A673 (cell line): ENCODE results near the gene PLEKHS1. TPM values are rescaled to one million over a fixed set of nuclear protein-coding genes. Genes with fewer than 3 reads are reported as not detected.

Source experiments
- BruUV-seq: library from RNA; stranded (reverse); fragments of 400-500 nt; replicated peaks from 2 replicates; lab custom pipeline; 2021; lab: Mats Ljungman, UMichigan
- CTCF ChIA-PET: fragments of 300-600 bp; sonication (Branson Sonifier 250); formaldehyde crosslinking; loops from one replicate; lab custom pipeline; 2022; ENCODE audit warnings: antibody characterized with exemption; lab: Charles Lee
- POLR2A ChIA-PET: fragments of 300-600 bp; sonication (Branson Sonifier 250); formaldehyde crosslinking; loops from one replicate; lab custom pipeline; 2022; ENCODE audit warnings: antibody characterized with exemption; ENCODE audit not compliant: low non-redundant PET; lab: Charles Lee
- DNase-seq: peaks from one replicate; pipeline ENCODE4 v3.0.0-alpha.2; 2015; ENCODE audit warnings: low spot score
- H3K27ac ChIP-seq: fragments of 200-600 bp; sonication (generic); 2 replicates; pipeline ENCODE4 v1.5.1; 2016; ENCODE audit warnings: mixed run types, low read depth, mild to moderate bottlenecking, mixed read lengths, antibody characterized with exemption, low read length; ENCODE audit not compliant: poor library complexity, severe bottlenecking
- H3K27me3 ChIP-seq: fragments of 200-600 bp; sonication (generic); replicated peaks from 2 replicates; pipeline ENCODE4 v1.6.1; 2017; ENCODE audit warnings: mixed run types, low read depth, mild to moderate bottlenecking, mixed read lengths, antibody characterized with exemption, low read length; ENCODE audit not compliant: insufficient read depth, poor library complexity
- H3K36me3 ChIP-seq: fragments of 200-600 bp; sonication (generic); 2 replicates; pipeline ENCODE4 v1.6.1; 2016; ENCODE audit warnings: mixed run types, mild to moderate bottlenecking, mixed read lengths, antibody characterized with exemption, low read length; ENCODE audit not compliant: insufficient read depth, poor library complexity, severe bottlenecking
- H3K4me1 ChIP-seq: fragments of 200-600 bp; sonication (generic); 2 replicates; pipeline ENCODE4 v1.6.1; 2017; ENCODE audit warnings: mixed run types, mild to moderate bottlenecking, mixed read lengths, antibody characterized with exemption, low read length; ENCODE audit not compliant: insufficient read depth, poor library complexity, severe bottlenecking
- H3K4me3 ChIP-seq: fragments of 200-600 bp; sonication (generic); 2 replicates; pipeline ENCODE4 v1.5.1; 2016; ENCODE audit warnings: low read depth, mixed run types, mild to moderate bottlenecking, mixed read lengths, low read length; ENCODE audit not compliant: poor library complexity, severe bottlenecking
- H3K9me3 ChIP-seq: fragments of 200-600 bp; sonication (generic); 2 replicates; pipeline ENCODE4 v1.6.1; 2016; ENCODE audit warnings: mixed run types, low read depth, mild to moderate bottlenecking, mixed read lengths, antibody characterized with exemption, low read length; ENCODE audit not compliant: poor library complexity, severe bottlenecking
- EZH2 ChIP-seq: fragments of 200-600 bp; sonication (generic); IDR thresholded peaks from 2 replicates; pipeline ENCODE4 v1.6.1; 2017; ENCODE audit warnings: borderline replicate concordance, low read depth, mild to moderate bottlenecking, mixed read lengths, antibody characterized with exemption, low read length; ENCODE audit not compliant: poor library complexity, severe bottlenecking
- intact Hi-C: fragments of 100-400 bp; cut with micrococcal nuclease; formaldehyde crosslinking; loops from one replicate; pipeline ENCODE4 v1.10.0; 2022; ENCODE audit not compliant: unreplicated experiment
- total RNA-seq: library from RNA; stranded (reverse); gene quantifications from 2 replicates; pipeline ENCODE4 v1.2.3, GENCODE V29; 2021
- TF ChIP-seq, protein P1 (sequence below): fragments of 300-800, 200-600 bp; sonication (generic); conservative IDR thresholded peaks from 2 replicates; pipeline ENCODE4 v1.5.1; 2017; ENCODE audit warnings: low read depth, mild to moderate bottlenecking, antibody characterized with exemption, low read length, moderate library complexity, mixed read lengths

PLEKHS1 gene
- total RNA-seq, 1 experiment from 2014 or later, result not detected

DNA sequence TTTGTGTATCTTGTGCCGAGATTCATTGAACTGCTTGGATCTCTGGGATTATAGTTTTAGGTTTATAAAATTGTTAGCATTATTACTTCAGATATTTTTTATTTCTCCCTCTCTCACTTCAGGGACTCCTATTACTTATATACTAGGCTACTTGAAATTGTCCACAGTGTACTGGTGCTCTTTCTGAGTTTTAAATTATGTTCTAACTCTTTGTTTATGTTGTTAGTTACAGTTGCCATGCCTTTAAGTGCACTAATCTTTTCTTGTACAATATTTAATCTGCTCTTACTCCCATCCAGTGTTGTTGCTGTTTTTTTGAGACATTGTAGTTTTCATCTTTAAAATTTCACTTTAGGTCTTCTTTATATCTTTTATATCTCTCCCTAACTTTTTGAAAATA lies 13.1 kb downstream of the PLEKHS1 start:
- Histone ChIP-seq H3K27me3 (no peaks in the 10 kb centered on the region), H3K36me3 (no peaks in the 10 kb centered on the region), H3K27ac (no peak overlapping the region), H3K9me3 (peaks cover 13% of the 10 kb centered on the region), H3K4me3 (no peak overlapping the region), H3K4me1 (no peaks in the 10 kb centered on the region)
- DNase-seq, result no peak
- TF ChIP-seq, protein P1, sequence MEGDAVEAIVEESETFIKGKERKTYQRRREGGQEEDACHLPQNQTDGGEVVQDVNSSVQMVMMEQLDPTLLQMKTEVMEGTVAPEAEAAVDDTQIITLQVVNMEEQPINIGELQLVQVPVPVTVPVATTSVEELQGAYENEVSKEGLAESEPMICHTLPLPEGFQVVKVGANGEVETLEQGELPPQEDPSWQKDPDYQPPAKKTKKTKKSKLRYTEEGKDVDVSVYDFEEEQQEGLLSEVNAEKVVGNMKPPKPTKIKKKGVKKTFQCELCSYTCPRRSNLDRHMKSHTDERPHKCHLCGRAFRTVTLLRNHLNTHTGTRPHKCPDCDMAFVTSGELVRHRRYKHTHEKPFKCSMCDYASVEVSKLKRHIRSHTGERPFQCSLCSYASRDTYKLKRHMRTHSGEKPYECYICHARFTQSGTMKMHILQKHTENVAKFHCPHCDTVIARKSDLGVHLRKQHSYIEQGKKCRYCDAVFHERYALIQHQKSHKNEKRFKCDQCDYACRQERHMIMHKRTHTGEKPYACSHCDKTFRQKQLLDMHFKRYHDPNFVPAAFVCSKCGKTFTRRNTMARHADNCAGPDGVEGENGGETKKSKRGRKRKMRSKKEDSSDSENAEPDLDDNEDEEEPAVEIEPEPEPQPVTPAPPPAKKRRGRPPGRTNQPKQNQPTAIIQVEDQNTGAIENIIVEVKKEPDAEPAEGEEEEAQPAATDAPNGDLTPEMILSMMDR, result no peak
- no peak for TF ChIP-seq EZH2
- no TSS peak for BruUV-seq
- ChIA-PET POLR2A (no interaction called here), CTCF (no interaction called here)
- intact Hi-C loops, result no loop called here

GRCh38 chr10:113765910-113766309 lies 14.4 kb downstream of the PLEKHS1 start:
- intact Hi-C loops, result no loop called here
- H3K4me1 ChIP-seq, result no peaks in the 10 kb centered on the region
- H3K9me3 ChIP-seq, result peaks cover 13% of the 10 kb centered on the region
- H3K36me3 ChIP-seq, result no peaks in the 10 kb centered on the region
- CTCF ChIA-PET, result no interaction called here
- no peak overlapping the region for H3K27ac ChIP-seq
- POLR2A ChIA-PET, result no interaction called here
- no peak overlapping the region for H3K4me3 ChIP-seq
- DNase-seq, result no peak
- BruUV-seq, result no TSS peak
- H3K27me3 ChIP-seq, result no peaks in the 10 kb centered on the region
- TF ChIP-seq, protein P1, result no peak
- TF ChIP-seq EZH2, result no peak

DNA sequence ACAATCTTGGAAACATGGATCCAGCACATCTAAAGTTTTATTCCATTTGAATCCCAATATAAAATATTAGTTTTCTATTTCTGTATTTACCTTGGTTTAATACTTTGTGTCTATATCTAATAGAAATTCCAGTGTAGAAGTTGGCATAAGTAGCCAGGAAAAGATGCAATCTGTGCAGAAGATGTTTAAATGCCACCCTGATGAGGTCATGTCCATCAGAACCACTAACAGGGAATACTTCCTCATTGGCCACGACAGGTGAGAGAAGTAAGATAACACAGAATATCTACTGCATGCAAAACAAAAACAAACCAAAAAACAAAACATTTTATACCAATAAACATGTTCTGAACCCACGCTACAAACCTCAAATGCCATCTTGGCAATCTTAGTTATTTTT lies 15.7 kb downstream of the PLEKHS1 start:
- POLR2A ChIA-PET, result no interaction called here
- intact Hi-C loops, result no loop called here
- CTCF ChIA-PET, result no interaction called here
- Histone ChIP-seq H3K36me3 (no peaks in the 10 kb centered on the region), H3K4me3 (no peak overlapping the region), H3K4me1 (no peaks in the 10 kb centered on the region), H3K9me3 (peaks cover 13% of the 10 kb centered on the region), H3K27me3 (no peaks in the 10 kb centered on the region), H3K27ac (no peak overlapping the region)
- no TSS peak for BruUV-seq
- TF ChIP-seq, protein P1, result no peak
- no peak for TF ChIP-seq EZH2
- no peak for DNase-seq
